HT-29 (cell line): ENCODE results near the gene SLC6A17. TPM values are rescaled to one million over a fixed set of nuclear protein-coding genes. Genes with fewer than 3 reads are reported as not detected.

Experiments
- DNase-seq: peaks from one replicate; pipeline ENCODE4 v3.0.0-alpha.2; 2015; ENCODE audit warnings: low spot score
- total RNA-seq: library from RNA; depleted of rRNA; stranded (reverse); fragments of >200 nt; shearing (Covaris generic); gene quantifications from 2 replicates; pipeline ENCODE4 v1.2.3, GENCODE V29; 2014

Gene SLC6A17
- total RNA-seq, 1 experiment from 2014 or later = not detected

DNA sequence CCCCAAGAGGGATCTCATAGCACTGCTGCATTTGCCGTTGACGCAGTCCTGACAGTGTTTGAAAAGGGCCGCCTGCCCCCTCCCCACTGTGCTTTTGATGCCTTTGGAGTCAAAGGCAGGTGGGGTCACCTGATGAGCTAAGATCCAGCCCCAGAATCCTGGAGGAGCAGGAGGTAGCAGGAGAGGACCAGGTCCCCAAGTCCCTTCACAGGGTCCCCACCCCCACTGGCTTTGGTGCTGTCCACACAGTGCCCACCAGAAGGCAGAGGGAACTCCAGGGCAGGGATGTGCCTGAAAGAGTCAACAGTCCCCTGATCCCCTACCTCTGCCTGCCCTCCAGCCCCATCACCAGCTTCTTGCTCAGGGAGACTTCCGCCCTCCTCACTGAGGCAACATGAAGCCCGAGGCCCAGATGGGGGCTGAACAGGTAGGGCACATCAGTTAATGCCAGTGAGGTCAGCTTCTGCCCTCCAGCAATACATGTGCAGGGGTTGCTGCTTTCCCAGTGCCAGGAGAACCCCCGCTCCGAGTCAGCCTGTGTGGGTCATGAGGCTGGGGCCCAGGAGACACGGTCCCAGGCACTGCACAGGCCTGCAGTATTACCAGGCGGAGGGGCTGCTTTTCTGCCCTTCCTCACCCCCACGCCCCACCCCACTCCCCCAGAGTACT, 51.0 kb downstream of the SLC6A17 start:
- DNase-seq = no peak

DNA sequence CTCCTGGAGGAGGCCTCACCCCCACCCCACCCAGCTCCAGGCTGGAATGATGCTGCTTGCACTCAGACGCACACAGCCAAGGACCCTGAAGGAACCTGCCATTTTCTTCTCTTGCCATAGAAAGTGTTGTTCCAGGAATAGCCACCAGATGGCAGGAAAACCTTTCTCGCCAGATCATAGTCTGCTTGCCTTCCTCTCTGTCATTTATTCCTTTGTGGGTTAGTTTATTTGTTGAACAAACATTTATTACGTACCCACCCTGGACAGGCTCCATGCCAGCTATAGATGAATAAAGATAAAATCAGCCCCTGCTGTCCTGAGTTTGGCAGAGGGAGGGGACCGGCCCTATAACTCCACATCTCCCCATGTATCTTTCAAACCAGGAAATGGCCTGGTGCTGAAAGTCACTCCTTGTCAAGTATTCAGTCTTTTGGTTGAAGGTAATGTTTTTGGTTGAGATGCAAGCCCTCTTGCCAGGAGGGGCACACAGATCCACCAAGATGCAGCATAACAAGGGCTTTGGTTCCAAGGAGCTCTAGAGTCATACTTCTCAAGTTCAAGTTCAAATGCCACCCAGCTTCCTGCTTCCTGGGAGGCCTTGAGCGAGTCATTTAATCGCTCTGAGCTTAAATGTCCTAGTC, 52.8 kb downstream of the SLC6A17 start:
- peak; percentile 92 for DNase-seq

DNA sequence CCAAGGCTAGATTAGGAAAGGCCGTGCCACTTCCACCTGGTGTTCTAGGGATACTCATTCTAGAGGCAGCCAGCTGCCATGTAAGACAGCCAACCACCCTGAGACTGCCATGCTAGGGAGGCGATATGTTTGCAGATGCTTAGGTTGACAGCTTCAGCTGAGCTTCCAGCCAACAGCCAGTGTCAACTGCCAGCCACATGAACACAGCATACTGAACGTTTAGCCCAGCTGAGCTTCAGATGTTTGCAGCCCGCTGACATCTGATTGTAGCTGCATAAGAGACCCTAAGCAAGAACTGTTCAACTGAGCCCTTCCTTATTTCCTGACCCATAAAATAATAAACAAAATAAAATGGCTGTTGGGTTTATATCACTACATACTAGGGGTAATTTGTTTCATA, 54.9 kb downstream of the SLC6A17 start:
- DNase-seq = no peak

DNA sequence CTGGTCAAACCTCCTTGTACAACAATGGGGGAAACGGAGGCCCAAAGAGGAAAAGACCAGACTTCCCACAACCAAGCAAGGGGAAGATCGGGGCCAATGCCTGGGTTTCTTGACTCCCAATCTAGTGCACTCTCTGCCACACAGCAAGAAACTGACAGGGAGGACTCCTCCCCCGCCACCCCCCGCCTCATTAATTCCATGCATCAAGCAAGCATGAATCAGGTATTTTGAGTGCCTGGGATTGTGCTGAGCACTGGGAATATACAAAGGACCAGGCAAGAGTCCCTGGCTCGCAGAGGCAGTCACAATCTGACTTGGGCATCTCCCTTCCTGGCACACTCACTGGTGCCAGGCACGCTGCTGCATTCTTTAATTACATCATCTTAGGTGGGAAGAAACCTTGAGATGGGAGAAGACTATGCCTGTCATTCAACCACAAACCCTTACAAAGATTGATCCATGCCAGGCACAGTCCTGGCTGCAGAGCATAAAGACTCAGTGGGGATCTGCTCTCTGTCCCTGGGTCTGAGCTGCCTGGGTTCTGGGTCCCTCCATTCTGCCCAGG, 55.4 kb downstream of the SLC6A17 start:
- DNase-seq = no peak

DNA sequence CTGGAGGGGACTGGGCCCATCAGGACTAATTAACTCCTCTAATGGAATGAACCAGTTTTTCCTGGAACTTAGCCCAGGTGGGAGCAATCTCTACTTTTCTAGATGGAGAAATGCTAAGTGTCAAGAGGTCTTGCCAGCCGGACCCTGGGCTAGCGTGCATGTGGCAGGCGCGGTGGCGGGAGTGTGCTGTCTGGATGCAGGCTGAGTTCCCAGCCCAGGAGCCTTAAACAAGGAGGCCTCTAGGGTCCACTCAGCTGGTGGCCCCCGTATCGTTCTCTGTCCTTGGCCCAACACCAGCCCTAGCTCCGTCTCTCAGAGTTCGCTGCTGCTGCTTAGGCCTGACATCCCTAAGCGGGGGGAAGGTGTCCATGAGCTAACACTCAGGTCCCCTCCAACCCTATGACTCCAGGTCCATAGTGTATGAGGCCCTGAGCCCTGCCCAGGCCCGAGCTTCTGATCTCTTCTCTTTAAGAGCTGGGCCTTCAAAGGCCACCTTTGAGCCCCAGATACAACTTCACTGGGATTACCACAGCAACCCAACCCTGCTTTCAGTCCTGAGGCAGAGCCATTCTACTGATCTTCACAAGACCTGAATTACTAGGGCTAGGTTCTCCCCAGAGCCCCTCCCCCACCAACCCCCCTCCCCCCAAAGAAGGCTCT, 56.1 kb downstream of the SLC6A17 start:
- DNase-seq = no peak

DNA sequence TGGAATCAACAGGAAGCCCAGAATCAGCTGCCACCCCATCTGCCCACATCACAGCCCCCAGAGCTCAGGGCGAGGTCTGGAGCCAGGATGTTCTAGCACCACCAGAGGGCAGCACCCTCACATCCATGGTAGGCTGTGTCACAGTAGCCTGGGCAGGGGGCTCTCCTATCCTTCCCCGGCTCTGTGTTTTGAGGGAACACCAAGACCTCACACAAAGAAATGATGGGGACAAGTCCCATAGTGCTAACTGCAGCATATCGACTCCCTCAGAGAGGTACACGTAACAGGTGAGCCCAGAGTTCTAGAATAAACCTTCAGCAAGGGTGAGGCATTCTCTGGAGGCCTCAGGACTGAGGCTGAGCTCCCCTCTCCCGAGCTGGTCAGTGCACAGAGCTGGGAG, 57.5 kb downstream of the SLC6A17 start:
- peak; percentile 63 for DNase-seq

DNA sequence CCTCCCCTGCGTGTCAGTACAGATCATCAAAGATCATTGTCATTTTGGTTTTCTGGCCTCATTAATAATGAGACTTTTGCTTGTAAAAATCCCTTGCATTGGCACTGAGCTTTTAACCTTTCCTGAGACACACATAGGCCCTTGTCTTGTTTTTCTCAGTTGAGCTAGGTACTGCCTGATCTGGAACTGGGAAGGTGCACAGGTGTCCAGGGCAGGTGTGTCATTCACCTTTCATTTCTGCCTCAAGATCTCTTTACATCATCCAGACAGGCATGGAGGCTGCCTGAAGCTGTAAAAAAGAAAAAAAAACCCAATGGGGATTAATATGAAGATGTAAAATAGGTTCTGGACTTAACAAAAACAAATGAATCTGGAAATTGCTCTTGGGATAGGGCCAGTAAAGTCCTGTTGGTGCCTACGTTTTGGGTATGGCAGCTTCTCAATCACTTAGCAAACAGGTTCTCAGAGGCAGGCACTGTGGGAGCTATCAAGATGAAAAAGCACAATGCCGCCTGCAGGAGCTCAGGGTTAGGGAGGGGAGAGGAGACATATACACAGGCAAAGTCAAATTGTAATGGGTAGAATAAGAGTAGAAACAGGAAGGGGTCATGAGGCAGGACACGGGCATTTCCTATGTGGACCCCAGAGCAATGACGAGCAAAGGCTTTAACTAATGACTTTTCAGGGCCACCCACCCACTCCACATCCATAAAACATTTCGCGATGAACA, 58.8 kb downstream of the SLC6A17 start:
- DNase-seq = no peak

DNA sequence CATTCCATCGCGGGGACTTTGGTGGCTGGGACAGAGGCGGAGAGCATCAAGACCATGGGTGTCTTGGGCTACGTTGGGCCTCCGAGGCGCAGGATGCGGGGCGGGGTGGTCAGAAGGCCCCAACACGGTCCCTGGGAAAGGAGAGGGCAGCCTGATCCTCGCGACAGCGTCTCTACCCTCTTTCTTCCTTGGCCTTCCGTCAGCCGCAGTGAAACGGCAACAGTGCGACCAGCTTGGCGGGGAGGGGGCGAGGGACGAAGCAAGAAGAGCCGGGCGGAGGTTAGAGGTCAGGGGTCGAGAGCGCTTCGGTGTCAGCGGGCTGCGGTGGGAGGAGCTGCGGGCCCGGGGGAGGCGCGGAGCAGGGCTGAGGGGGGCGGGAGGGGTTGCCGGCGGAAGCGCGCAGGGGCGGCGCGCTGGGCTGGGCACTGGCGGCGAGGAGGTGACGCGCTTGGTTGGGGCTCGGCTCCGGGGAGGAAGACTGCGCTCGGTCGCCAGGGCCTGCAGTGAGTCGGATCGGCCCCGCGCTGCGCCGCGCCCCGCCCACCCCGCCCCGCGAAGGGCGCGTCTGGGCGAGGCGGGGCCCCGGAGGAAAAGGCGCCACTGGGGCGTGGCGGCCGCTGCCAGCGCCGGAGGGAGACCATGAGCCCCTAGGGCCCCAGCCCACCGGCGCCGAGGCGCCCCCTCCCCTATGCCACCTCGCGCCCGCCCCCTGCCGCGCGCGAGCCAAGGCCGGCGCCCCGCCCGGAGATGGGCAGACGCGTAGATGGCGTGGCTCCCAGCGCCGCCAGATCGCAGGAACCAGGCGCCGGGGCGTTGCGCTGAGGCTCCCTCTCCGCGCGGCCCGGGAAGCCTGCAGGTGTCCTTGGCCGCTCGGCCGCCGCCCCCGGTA, 59.7 kb downstream of the SLC6A17 start, which contains the start of gene KCNC4:
Gene KCNC4, plus strand, starts transcription at position 600 of the 889 bp plus-strand sequence. CDS start 1,186 bp downstream, outside the sequence.
- DNase-seq = peak; percentile 24

DNA sequence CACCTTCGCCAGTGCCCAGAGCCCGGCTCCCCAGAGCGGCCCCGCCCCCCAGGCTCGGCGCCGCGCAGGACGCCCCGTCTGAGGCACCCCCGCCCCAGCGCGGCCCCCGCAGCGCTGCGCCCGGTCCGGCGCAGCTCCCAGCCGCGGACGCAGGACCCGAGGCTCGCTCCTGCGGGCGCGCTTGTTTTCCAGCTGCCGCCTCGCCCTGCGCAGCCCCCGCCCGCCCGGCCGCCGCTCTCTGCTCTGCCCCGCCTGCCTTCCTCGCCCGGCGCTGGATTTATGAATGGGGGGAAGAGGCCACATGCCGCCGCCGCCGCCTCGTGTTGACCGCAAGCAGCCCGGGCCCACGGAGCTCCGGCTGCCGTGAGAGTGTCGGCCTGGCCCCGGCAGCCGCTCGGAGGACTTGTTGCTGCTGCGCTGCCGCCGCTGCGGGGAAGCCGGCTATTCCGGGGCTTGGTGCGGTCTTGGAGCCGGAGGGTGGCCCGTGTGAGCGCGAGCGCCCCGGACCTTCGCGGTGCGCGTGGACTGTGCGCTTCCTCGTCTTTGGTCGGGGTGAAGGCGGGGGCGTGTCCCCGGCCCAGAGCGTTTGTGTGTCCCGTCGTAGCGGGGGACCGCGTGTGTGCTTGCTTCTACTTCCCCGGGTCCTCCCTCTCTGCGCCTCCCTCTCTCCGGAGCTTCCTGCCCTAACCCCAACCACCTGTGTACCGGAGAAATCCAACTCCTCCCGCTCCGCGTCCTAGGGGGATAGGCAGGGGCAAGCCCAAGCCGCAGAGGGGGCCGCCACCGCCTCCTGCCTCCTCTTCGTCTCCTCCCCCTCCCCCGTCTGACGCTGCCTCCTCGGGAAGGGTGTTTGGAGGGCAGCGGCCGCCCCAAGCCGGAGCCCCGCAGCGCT, 60.6 kb downstream of the SLC6A17 start:
- DNase-seq = no peak

DNA sequence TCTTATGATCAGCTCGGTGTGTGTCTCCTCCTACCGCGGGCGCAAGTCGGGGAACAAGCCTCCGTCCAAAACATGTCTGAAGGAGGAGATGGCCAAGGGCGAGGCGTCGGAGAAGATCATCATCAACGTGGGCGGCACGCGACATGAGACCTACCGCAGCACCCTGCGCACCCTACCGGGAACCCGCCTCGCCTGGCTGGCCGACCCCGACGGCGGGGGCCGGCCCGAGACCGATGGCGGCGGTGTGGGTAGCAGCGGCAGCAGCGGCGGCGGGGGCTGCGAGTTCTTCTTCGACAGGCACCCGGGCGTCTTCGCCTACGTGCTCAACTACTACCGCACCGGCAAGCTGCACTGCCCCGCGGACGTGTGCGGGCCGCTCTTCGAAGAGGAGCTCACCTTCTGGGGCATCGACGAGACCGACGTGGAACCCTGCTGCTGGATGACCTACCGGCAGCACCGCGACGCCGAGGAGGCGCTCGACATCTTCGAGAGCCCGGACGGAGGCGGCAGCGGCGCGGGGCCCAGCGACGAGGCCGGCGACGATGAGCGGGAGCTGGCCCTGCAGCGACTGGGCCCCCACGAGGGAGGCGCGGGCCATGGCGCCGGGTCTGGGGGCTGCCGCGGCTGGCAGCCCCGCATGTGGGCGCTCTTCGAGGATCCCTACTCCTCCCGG, 61.3 kb downstream of the SLC6A17 start:
- no peak for DNase-seq

DNA sequence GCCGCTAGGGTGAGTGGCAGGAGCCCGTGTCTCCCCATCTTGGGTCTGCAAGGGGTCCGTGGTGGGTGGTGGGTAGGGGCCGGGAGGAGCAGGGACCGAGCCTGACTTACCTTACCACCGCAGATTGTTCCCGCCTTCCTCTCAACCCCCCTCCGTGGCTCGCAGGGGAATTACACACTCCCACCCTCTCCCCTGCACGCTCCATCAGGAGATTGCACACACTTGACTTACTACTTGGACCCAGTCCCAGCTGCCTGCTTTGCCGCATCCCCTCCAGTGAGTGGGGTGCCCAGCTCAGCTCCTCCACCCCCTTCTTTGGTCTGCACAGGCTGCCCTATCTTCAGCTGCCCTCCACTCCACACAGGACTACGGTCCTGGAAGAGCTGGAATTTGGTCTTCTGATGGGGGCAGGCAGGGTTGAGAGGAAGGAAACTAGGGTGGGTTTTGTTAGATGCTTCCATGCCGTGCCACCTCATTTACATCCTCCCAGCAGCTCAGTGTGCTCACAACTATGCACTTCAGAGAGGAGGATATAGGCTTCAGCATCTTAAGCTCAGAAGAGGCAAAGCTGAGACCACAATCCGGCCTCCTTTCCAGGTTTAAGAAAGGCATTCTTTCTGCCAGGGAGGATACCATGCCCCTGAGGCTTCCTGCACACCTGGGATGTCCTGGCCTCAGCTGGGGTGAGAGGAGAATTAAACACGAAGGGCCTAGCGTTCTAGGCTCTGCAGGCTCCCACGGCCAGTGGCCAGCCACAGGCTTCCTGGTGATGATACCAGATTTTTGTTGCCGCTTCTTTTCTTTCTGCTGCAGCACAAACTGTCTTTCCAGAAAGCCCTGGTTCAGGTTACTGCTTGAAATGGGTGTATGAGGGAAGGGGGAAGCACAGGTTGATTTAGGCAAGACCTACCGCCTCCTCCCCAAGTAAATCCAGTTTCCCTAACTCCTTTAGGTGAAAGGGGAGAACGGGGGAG, 62.2 kb downstream of the SLC6A17 start:
- no peak for DNase-seq

DNA sequence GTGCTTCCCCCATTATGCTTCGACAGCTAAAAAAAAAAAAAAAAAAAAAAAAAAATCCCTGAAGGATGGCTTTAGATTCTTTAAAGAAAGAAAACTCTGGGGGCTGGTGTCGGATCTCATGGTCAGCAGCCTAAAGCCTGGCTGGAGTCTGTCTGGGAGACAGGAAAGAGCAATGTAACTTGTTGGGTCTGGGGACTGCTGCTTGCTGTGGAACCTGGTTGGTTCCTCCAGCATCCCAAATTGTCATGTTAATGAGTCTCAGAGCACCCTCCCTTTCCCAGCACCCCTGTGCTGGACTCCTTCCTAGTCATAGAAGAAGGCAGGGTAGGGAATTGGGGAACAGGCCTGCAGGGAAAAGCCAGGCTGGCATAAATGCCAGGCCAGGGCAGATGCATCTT, 62.8 kb downstream of the SLC6A17 start:
- no peak for DNase-seq

DNA sequence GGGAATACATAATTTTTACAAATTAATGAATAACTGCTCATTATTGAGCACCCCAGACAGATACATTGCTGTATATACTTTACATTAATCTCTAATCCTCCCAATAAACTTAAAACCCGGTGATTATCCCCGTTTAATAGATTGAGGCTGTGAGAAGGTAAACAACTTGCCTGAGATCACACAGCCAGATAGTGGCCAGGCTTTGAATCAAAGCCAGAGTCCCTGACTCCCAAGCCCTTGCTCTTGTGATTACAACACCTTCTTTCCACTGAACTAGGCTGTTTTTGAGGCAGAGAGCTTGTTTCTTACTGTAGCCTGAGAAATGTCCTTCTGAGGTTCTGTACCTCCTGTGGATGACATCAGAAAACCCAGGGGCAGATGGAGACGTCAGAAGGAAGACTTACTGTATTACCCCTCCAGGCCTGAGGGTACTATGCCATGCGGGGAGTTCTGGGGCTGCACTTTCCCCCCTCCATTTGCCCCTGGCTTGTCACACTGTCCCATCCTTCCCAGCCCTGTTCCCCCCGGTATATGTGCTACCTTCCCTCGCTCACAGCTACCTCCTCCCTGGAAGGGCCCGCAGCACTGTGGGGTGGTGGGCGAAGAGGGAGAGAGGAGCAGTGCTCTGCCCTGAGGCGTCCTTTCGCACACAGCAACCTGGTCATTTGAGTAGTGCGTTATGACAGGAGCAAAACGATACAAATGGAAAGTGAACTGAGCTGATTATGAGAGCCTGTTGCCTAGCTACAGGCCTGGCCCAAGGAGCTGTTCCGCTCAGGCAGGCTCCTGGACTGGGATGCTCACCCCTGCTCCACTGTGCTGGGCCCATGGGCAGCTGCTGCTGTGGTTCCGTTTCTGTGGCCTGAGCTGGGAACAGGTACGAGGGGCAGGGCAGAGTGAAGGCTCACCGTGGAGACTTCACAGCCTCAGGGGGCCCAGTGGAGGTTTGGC, 64.4 kb downstream of the SLC6A17 start:
- DNase-seq = no peak

DNA sequence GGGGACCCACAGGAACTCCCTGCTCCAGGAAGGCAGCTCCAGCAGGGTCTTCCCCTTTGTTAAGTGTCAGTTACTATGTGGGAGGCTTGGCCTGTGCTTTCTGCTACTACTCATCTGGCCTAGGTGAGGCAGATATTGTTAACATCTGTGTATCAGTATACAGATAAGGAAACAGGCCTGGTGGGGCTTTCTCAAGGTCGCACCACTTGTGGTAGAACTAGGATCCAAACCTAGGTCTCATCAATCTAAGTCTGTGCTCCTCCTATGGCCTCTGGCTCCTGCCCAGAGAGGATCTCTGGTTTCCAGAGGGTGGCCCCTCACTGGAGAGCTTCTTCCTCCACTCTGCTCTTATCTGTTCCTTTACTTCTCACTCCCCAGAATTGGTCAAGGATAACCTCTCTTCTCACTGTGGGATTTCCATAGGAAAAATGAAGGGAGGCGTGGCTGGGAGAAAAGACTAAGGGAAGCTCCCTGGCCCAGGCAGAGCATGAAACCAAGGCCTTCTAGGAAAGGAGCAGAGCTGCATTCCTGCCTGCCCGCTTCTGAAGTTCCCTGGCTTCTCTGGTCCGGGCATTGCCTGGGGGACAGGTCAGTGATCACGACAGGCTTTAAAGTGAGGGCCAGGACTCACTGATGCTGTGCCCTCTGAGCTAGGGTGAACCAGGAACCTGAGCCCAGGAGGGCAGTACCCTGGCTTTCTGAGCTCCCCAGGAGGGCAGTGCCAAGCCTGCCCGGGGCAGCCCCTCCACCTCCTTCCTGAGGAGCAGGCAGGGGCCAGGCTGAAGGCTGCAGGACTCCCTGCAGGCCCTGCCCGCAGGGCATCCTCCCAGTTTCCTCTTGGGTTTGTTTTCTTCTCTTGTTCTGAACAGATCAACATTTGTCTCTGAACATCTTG, 65.6 kb downstream of the SLC6A17 start:
- no peak for DNase-seq

DNA sequence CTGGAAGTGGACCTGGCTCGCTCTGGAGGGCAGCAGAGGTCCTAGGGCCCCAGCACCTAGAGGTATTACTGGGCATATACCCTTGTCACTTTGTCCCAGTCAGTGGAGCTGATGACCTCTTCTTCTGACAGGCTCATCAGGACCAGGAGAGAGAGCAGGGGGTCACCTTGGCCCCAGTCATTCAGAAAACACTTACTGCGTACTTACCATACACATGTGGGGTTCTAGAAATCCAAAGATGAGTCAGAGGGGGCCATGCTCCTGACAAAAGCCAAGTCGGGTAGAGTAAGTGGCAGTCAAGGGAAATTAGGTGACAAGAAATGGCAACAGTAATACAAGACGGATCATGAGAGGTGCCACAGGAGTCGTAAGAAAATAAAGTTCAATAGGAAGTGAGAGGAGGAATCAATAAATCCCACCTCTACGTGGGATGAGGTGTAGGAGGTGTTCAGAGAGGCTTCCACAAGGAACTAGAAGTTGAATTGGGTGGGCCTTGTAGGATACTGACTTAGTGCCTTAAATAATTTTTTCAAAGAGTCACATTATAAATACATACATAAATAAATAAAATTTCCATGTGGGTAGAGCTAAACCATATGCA, 66.7 kb downstream of the SLC6A17 start:
- DNase-seq = no peak
